Mesodermal cell (in vitro differentiated cells): ENCODE results near the gene HSPBAP1.
"Not testable (repeated sequence)": the region's sequence is repeated elsewhere in the genome, so short reads cannot be mapped to it uniquely, and the experiment has no call there.

ENCODE experiments used
- H3K27ac ChIP-seq: 2 replicates; pipeline ENCODE4 v1.7.0; 2013; ENCODE audit warnings: mild to moderate bottlenecking, low read depth, low read length, moderate library complexity; ENCODE audit not compliant: severe bottlenecking
- H3K36me3 ChIP-seq: 2 replicates; pipeline ENCODE4 v1.7.1; 2013; ENCODE audit warnings: mild to moderate bottlenecking, low read length, moderate library complexity; ENCODE audit not compliant: control insufficient read depth, insufficient read depth
- H3K4me1 ChIP-seq: one replicate; pipeline ENCODE4 v1.7.1; 2013; ENCODE audit warnings: mild to moderate bottlenecking, low read length; ENCODE audit not compliant: insufficient read depth, control insufficient read depth, poor library complexity, severe bottlenecking
- H3K4me3 ChIP-seq: 2 replicates; pipeline ENCODE4 v1.7.0; 2013; ENCODE audit warnings: low read length, control low read depth, mild to moderate bottlenecking; ENCODE audit not compliant: insufficient read depth, poor library complexity, severe bottlenecking; ENCODE audit errors: extremely low read depth
- H3K9me3 ChIP-seq: 2 replicates; pipeline ENCODE4 v1.7.1; 2013; ENCODE audit warnings: mild to moderate bottlenecking, low read length, moderate library complexity; ENCODE audit not compliant: control insufficient read depth
- WGBS, 2 experiments: methylation state at CpG; one replicate each; pipeline ENCODE4 v1.1.5; 2013; ENCODE audit warnings: missing lambda C conversion rate in 2 of 2; ENCODE audit not compliant: insufficient coverage in 2 of 2; 5-methylcytosine and 5-hydroxymethylcytosine counted together

The HSPBAP1 gene

DNA sequence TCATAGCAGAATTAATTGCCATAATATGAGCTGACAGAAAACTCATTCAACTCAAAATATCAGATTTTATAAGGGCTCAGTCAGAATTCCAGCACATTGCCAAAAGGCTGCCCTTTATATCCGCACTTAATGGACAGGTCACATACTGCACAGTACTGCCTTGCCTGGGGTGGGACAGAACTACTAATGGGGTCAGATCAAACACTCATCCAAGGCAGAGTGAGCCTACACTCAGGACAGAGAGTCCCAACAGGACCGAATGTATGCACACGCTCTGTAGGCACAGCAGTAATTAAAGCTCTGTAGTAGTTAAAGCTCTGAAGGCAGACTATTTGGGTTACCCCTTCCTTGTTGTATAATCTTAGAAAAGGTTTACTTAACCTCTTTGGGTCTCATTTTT is 27.2 kb downstream of the HSPBAP1 start:
- WGBS, 2 experiments = 84 to 100% methylated on average over 1 to 3 of the region's 3 CpGs

DNA sequence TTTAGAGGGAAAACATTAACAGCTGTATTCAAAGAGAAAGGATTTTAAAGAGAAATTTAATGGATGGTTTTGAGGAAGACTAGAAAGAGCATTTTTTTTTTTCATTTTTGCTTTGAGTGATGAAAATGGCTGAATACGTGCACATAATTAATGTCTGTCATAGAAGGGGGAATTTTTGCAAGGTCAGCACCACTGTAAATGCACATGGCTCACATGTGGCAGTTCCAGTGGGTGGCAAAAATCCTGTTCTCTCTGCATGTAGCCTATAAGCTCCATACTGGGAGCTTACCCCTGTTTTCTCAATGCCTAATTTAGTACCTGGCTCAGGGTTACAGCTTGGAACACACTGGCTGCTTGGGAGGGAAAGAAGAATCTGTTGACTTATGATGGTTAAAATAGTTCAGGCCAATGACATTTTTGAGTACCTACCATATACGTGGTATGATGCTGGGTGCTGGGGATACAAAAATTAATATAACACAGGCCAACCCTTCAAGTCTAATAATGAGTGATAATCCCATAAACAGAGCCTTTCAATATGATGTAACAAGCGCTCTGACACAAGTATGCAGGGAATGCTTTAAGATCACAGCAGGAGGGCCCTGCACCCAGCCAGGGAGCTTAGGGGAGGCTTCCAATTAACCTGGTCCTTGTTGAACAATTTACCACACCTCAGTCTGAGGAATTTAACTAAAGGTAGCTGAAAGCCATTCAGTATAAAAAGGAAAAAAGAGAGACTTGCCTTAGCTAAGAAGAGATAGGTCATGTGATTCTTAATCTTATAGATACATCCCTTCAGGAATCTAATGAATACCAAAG is 33.0 kb downstream of the HSPBAP1 start:
- no peaks in the 10 kb centered on the region for H3K9me3 ChIP-seq
- WGBS, 2 experiments = 93 to 100% methylated on average over 1 to 2 of the region's 3 CpGs
- H3K36me3 ChIP-seq = no peaks in the 10 kb centered on the region
- H3K4me3 ChIP-seq = no peak overlapping the region
- peak overlapping the region; percentile 26 for H3K27ac ChIP-seq
- H3K4me1 ChIP-seq = no peaks in the 10 kb centered on the region

More for the DNA sequence above, 27.2 kb downstream of the HSPBAP1 start:
- Histone ChIP-seq H3K4me1 (no peaks in the 10 kb centered on the region), H3K4me3 (no peak overlapping the region), H3K36me3 (no peaks in the 10 kb centered on the region), H3K27ac (no peak overlapping the region), H3K9me3 (no peaks in the 10 kb centered on the region)

DNA sequence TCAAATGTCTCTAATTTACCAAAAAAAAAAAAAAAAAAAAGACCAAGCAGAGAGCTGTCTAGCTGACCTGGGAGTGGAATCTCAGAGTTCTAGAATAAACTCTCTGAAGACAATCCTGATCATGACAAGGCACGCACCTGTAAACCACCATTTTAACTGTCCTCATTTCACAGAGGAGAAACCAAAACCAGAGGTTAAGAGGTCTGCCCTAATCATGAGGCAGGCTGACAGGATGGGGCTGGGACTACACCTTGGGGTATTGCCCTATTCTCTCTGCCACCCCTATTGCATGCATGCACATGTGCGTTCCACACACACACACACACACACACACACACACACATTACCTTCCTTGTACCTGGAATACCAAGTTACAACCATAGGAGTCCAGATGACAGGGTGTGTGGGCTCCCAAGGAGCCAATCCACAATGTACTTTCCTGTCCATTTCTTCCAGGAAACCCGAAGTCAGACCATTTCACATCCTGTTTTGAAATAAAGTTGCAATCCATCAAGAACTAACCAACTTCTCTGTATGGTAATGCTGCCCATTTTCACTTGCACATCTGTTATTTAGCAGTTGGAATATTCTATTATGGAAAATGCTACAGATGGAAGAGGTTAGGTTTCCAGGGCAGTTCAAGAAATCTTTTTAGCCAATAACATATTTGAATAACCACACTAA is 34.6 kb downstream of the HSPBAP1 start:
- WGBS, 2 experiments = 84 to 100% methylated on average over 2 to 3 of the region's 3 CpGs
- H3K4me1 ChIP-seq = no peaks in the 10 kb centered on the region
- no peaks in the 10 kb centered on the region for H3K9me3 ChIP-seq

DNA sequence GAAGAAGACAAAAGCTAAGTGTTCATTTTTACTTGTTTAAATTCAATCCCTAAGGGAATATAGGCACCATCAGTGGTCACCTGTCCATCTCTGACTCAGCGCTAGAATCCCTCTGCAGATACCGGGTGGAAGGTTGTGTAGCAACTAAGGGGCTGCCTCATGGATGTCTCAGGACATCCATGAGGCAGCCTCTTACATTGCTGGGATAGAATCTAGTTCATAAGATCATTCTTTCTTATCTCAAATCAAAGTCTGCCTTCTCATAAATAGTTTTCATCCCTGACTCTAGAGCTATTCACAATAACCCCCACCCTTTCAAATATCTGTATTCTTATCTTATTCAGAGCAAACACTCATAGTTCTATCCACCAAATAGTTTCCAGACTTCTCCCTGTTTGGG is 38.1 kb downstream of the HSPBAP1 start:
- Histone ChIP-seq H3K4me3 (no peak overlapping the region), H3K4me1 (no peaks in the 10 kb centered on the region), H3K9me3 (no peaks in the 10 kb centered on the region), H3K27ac (no peak overlapping the region), H3K36me3 (peaks cover 10% of the 10 kb centered on the region)
- 100% methylated on average over 2 of the region's 2 CpGs; no CpG with 5 or more reads in 1 of the 2 experiments for WGBS, 2 experiments

More for the DNA sequence above, 34.6 kb downstream of the HSPBAP1 start:
- Histone ChIP-seq H3K27ac (no peak overlapping the region), H3K36me3 (peaks cover 7% of the 10 kb centered on the region), H3K4me3 (no peak overlapping the region)

DNA sequence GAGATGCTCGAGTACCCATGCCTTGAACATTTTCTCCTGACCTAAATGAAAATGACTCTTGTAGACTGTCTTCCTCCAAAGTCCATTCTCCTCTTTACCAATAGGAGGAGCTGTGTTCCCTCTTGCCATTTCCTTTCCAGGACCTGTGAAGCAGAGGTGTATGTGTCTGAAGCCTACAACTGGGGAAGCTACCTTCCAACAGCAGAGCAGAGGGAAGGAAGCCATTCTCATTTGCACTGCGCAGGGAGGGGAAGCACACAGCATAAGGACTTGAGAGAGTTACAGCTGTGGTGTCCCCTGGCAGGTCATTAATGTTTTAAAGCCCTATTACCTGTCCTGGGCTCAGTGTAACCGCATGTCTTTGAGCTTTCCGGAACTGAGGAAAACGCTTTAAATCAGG is 38.7 kb downstream of the HSPBAP1 start:
- 55 to 78% methylated on average over 3 to 4 of the region's 5 CpGs for WGBS, 2 experiments
- H3K27ac ChIP-seq = no peak overlapping the region
- peaks cover 10% of the 10 kb centered on the region for H3K36me3 ChIP-seq
- H3K9me3 ChIP-seq = no peaks in the 10 kb centered on the region
- H3K4me3 ChIP-seq = no peak overlapping the region
- H3K4me1 ChIP-seq = no peaks in the 10 kb centered on the region

DNA sequence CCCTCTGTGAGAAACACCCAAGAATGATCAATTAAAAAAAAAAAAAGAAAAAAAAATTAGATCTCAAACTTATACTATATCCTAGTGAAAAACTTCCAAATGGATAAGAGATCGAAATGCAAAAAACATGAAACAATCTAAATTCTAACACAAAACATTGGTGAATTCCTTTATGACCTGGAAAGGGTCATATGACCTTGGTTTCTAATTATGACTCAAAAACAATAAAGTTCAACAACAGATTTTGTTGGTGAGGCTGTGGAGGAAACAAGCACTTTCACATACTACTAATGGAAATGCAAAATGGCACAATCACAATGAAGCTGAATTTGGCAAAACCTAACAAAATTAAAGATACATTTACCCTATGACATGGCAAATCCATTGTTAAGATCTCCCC is 45.3 kb downstream of the HSPBAP1 start:
- no peaks in the 10 kb centered on the region for H3K4me1 ChIP-seq

DNA sequence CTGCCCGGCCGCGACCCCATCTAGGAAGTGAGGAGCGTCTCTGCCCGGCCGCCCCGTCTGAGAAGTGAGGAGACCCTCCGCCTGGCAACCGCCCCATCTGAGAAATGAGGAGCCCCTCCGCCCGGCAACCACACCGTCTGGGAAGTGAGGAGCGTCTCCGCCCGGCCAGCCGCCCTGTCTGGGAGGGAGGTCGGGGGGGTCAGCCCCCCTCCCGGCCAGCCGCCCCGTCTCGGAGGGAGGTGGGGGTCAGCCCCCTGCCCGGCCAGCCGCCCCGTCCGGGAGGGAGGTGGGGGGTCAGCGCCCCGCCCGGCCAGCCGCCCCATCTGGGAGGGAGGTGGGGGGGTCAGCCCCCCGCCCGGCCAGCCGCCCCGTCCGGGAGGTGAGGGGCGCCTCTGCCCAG is 46.3 kb downstream of the HSPBAP1 start:
- H3K4me1 ChIP-seq, H3K9me3 ChIP-seq, H3K27ac ChIP-seq, H3K4me3 ChIP-seq, H3K36me3 ChIP-seq: not testable (repeated sequence)
- 92 to 100% methylated on average over 5 to 12 of the region's 35 CpGs for WGBS, 2 experiments

More for the DNA sequence above, 45.3 kb downstream of the HSPBAP1 start:
- no peak overlapping the region for H3K4me3 ChIP-seq
- WGBS, 2 experiments = no CpG with 5 or more reads among the region's 1 CpG
- H3K27ac ChIP-seq = no peak overlapping the region
- no peaks in the 10 kb centered on the region for H3K9me3 ChIP-seq
- H3K36me3 ChIP-seq = no peaks in the 10 kb centered on the region

DNA sequence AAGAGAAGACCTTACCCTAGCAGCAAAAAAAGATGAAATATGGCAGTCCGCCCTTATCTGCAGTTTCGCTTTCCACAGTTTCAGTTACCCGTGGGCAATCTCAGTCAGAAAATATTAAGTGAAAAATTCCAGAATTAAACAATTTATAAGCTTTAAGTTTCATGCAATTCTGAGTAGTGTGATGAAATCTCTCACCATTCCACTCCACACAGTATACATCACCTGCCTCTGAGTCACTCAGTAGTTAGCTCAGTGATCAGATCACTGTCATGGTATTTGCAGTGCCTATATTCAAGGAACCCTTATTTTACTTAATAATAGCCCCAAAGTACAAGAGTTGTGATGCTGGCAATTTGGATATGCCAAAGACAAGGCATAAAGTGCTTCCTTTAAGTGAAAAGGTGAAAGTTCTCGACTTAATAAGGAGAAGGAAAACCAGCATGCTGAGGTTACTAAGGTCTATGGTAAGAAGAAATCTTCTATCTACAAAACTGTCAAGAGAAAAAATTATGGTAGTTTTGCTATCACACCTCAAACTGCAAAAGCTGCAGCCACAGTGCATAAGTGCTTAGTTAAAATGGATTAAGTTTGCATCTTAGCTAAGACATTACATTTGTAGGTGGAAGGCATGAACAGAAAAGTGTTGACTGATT is 48.1 kb downstream of the HSPBAP1 start:
- Histone ChIP-seq H3K36me3 (peaks cover 7% of the 10 kb centered on the region), H3K9me3 (peaks cover 3% of the 10 kb centered on the region), H3K27ac (no peak overlapping the region), H3K4me1 (no peaks in the 10 kb centered on the region), H3K4me3 (no peak overlapping the region)
- WGBS, 2 experiments = 94% methylated on average over 3 of the region's 4 CpGs; no CpG with 5 or more reads in 1 of the 2 experiments

DNA sequence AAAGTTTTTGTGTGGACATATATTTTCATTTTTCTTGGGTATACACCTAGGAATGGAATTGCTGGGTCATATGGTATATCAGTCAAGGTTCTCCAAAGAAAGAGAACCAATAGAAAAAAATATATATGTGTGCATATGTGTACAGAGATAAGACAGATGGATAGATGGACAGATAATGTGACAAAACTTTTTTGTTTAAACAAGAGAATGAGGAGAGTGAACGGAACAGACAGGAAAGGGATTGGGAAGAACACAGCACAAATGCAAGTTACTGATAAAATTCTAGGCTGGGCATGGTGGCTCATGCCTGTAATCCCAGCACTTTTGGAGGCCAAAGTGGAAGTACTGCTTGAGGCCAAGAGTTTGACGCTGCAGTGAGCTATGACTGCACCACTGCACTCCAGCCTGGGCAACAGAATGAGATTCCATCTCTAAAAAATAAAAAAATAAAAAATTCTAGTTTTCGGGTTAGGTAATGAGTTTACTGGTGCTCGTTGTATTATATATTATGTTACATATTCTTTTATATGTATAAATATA is 50.0 kb downstream of the HSPBAP1 start:
- Histone ChIP-seq H3K36me3 (peaks cover 8% of the 10 kb centered on the region), H3K27ac (no peak overlapping the region), H3K9me3 (peaks cover 3% of the 10 kb centered on the region), H3K4me1 (no peaks in the 10 kb centered on the region), H3K4me3 (no peak overlapping the region)
- WGBS, 2 experiments = 92 to 97% methylated on average over 2 of the region's 4 CpGs

DNA sequence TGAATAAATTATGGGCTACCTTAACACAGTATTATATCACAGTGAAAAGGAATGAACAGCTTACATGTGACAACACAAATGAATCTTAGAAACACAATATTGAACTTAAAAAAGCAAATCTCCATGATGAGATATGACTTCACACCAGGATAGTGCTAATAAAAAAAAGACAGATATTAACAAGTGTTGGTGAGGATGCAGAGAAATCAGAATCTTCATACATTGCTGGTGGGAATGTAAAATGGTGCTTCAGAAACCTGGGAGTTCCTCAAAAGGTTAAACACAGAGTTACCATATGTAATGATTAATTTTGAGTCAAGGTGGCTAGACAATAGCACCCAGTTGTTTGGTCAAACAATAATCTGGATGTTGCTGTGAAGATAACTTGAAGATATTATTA is 51.4 kb downstream of the HSPBAP1 start:
- H3K4me1 ChIP-seq = no peaks in the 10 kb centered on the region
- no peak overlapping the region for H3K4me3 ChIP-seq
- H3K27ac ChIP-seq = no peak overlapping the region
- H3K36me3 ChIP-seq = peaks cover 8% of the 10 kb centered on the region
- peaks cover 3% of the 10 kb centered on the region for H3K9me3 ChIP-seq
